Peyer's patch (tissue), 4 donors: ENCODE results near the gene RPS6KA6.

Experiments used
- POLR2A ChIP-seq, 2 donors: fragments of 450-650 bp; IDR thresholded peaks; one replicate each; pipeline ENCODE4 v1.5.1; 2017; ENCODE audit warnings: antibody characterized with exemption in 2 of 2, mild to moderate bottlenecking in 2 of 2, moderate library complexity in 2 of 2
- TF ChIP-seq, protein P1 (sequence below), 6 experiments: fragments of 450-650 bp in 4 of 6; fragments of 200-600 bp in 2 of 6; sonication (generic) in 1 of 6; IDR thresholded peaks; one replicate each; pipeline ENCODE4 v1.5.1; 2017 to 2019; ENCODE audit warnings: antibody characterized with exemption in 6 of 6, mild to moderate bottlenecking in 3 of 6, moderate library complexity in 1 of 6

DNA sequence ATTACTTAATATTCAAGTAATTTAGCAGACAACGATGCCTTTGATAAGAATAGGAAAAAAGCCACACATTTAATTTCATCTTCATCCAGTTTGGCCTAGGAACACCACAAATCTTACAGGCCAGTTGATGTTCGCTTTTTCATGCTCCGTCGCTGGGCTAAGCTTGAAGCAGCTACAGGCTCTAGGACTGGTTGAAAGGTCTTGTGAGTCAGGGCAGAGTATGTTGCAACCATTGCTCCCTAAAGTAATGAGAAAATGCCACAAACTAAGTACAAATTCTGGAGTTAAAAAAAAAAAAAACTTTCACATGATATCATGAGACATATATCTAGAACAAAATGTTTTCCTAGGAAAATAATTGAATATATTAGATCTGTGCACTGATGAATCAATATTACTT is 123.8 kb downstream of the RPS6KA6 start:
- TF ChIP-seq, protein P1, sequence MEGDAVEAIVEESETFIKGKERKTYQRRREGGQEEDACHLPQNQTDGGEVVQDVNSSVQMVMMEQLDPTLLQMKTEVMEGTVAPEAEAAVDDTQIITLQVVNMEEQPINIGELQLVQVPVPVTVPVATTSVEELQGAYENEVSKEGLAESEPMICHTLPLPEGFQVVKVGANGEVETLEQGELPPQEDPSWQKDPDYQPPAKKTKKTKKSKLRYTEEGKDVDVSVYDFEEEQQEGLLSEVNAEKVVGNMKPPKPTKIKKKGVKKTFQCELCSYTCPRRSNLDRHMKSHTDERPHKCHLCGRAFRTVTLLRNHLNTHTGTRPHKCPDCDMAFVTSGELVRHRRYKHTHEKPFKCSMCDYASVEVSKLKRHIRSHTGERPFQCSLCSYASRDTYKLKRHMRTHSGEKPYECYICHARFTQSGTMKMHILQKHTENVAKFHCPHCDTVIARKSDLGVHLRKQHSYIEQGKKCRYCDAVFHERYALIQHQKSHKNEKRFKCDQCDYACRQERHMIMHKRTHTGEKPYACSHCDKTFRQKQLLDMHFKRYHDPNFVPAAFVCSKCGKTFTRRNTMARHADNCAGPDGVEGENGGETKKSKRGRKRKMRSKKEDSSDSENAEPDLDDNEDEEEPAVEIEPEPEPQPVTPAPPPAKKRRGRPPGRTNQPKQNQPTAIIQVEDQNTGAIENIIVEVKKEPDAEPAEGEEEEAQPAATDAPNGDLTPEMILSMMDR (IDR thresholded peaks at IDR 0.05) = no peak
- TF ChIP-seq POLR2A (IDR thresholded peaks at IDR 0.05) = no peak
